Measurements from ENCODE around the gene PURB. TPM values are rescaled to one million over a fixed set of nuclear protein-coding genes. Genes with fewer than 3 reads are reported as not detected.
A peak's percentile ranks its signal among the peaks of the same experiment; 100 is the strongest.

Gene PURB
- total and polyA plus RNA-seq, 10 of the 15 experiments (the other 5 are each of a cell fraction or from before 2014, with no cell fraction given) = 0.77 to 18.6 (median 8.9) TPM

- TF ChIP-seq CHD4 (IDR thresholded peaks at IDR 0.05) (no peak), POU2F2 (IDR thresholded peaks at IDR 0.05; ENCODE audit: borderline replicate concordance, low read depth, low read length) (peak; percentile 98), NFIC (IDR thresholded peaks at IDR 0.05; ENCODE audit: low read depth, low read length) (no peak), RUNX3 (IDR thresholded peaks at IDR 0.05; ENCODE audit: low read length) (peak; percentile 46), NR2C1 (IDR thresholded peaks at IDR 0.05) (no peak), DPF2 (IDR thresholded peaks at IDR 0.05) (peak; percentile 22; the same call in 1 of the 2 replicates), TCF7 (IDR thresholded peaks at IDR 0.05; ENCODE audit: borderline replicate concordance) (peak; percentile 49; the same call in 1 of the 2 replicates), SP1 (IDR thresholded peaks at IDR 0.05; ENCODE audit: low read depth, low read length) (peak; percentile 41), IKZF1 (conservative IDR thresholded peaks at IDR 0.05) (0 out of 2 replicates have a peak, but pooled peaks have one; percentile 26), IKZF2 (IDR thresholded peaks at IDR 0.05) (peak in 1 of 2 experiments; percentile 51; a peak in 2 of 4 replicates), RELB (IDR thresholded peaks at IDR 0.05; ENCODE audit: low read depth) (0 out of 2 replicates have a peak, but pooled peaks have one; percentile 22), SRF (IDR thresholded peaks at IDR 0.05; ENCODE audit: low read depth in 2 of 2, low read length in 2 of 2) (0 out of 4 replicates have a peak, but pooled peaks of 1 of the 2 experiments have one; percentile 28)
These were observed 29.8 kb upstream of the PURB start (continued) for GRCh38 chr7:44914992-44915607.
